ENCODE measurements around the gene CHD8.

DNA sequence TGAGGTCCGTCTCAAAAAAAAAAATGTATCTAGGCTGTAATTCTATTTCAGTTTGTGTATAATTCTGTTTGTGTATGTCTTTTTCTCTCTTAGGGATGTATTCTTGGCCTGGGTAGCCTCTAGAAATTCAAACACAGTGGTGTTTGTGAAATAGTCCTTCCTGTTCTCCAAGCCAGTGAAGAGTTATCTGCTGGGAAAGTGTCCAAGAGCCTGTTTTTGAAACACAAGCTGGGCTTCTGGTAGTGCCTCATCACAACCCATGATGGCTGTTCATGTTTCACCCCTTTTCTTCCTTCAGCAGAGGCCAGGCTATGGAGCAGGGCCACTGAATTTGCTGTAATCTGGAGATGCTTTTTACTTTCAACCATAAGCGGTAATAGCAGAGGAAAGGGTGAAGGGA is 40.5 kb upstream of the CHD8 start:
- no peak for TF ChIP-seq EZH2phosphoT487 (IDR thresholded peaks at IDR 0.05; ENCODE audit: borderline replicate concordance)
- TF ChIP-seq, protein P1, sequence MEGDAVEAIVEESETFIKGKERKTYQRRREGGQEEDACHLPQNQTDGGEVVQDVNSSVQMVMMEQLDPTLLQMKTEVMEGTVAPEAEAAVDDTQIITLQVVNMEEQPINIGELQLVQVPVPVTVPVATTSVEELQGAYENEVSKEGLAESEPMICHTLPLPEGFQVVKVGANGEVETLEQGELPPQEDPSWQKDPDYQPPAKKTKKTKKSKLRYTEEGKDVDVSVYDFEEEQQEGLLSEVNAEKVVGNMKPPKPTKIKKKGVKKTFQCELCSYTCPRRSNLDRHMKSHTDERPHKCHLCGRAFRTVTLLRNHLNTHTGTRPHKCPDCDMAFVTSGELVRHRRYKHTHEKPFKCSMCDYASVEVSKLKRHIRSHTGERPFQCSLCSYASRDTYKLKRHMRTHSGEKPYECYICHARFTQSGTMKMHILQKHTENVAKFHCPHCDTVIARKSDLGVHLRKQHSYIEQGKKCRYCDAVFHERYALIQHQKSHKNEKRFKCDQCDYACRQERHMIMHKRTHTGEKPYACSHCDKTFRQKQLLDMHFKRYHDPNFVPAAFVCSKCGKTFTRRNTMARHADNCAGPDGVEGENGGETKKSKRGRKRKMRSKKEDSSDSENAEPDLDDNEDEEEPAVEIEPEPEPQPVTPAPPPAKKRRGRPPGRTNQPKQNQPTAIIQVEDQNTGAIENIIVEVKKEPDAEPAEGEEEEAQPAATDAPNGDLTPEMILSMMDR (conservative IDR thresholded peaks at IDR 0.05; ENCODE audit: low read length), result no peak
